Measurements from ENCODE around the gene TBC1D22A.

The TBC1D22A gene

GRCh38 chr22:47091246-47091651 is 328.8 kb downstream of the TBC1D22A start:
- no peak for DNase-seq

GRCh38 chr22:47091921-47092700 is 329.7 kb downstream of the TBC1D22A start:
- no peak for DNase-seq

GRCh38 chr22:47092896-47093311 is 330.5 kb downstream of the TBC1D22A start:
- DNase-seq, result no peak

GRCh38 chr22:47093720-47094119 is 331.3 kb downstream of the TBC1D22A start:
- DNase-seq, result no peak

GRCh38 chr22:47094861-47095330 is 332.4 kb downstream of the TBC1D22A start:
- no peak for DNase-seq

- DNase-seq, result no peak
Observed at GRCh38 chr22:47095395-47096122, 333.1 kb downstream of the TBC1D22A start.

GRCh38 chr22:47098121-47098520 is 335.7 kb downstream of the TBC1D22A start:
- no peak for DNase-seq

GRCh38 chr22:47098554-47098953 is 336.1 kb downstream of the TBC1D22A start:
- DNase-seq, result no peak

- no peak for DNase-seq
Observed at GRCh38 chr22:47100019-47100418, 337.6 kb downstream of the TBC1D22A start.

GRCh38 chr22:47100646-47101200 is 338.3 kb downstream of the TBC1D22A start:
- no peak for DNase-seq

- no peak for DNase-seq
Observed at GRCh38 chr22:47101321-47101885, 339.0 kb downstream of the TBC1D22A start.

GRCh38 chr22:47102081-47102480 is 339.6 kb downstream of the TBC1D22A start:
- DNase-seq, result no peak

- no peak for DNase-seq
Observed at GRCh38 chr22:47102648-47103047, 340.2 kb downstream of the TBC1D22A start.

GRCh38 chr22:47105085-47105484 is 342.6 kb downstream of the TBC1D22A start:
- DNase-seq, result no peak

GRCh38 chr22:47106806-47107205 is 344.4 kb downstream of the TBC1D22A start:
- no peak for DNase-seq

GRCh38 chr22:47107431-47107830 is 345.0 kb downstream of the TBC1D22A start:
- DNase-seq, result peak in 2 of 3 donors; percentile 22 to 40

GRCh38 chr22:47110817-47111443 is 348.5 kb downstream of the TBC1D22A start:
- DNase-seq, result no peak

- no peak for DNase-seq
Observed at GRCh38 chr22:47111626-47112581, 349.5 kb downstream of the TBC1D22A start.

- no peak for DNase-seq
Observed at GRCh38 chr22:47112582-47112965, 350.1 kb downstream of the TBC1D22A start.

GRCh38 chr22:47112994-47113852 is 350.8 kb downstream of the TBC1D22A start:
- peak in 2 of 3 donors; percentile 14 for DNase-seq
